Activated CD4-positive, alpha-beta T cell treated with anti-CD3 and anti-CD28 coated beads, Interleukin-2, amount 50 U/mL, for 24 hours (primary cell): ENCODE measurements around the gene RUNX2.

Source experiments
- DNase-seq, 2 donors: peaks; one replicate each; pipeline ENCODE4 v3.0.0-alpha.2; 2020; ENCODE audit warnings: low read depth in 1 of 2, low spot score in 1 of 2

RUNX2 gene

DNA sequence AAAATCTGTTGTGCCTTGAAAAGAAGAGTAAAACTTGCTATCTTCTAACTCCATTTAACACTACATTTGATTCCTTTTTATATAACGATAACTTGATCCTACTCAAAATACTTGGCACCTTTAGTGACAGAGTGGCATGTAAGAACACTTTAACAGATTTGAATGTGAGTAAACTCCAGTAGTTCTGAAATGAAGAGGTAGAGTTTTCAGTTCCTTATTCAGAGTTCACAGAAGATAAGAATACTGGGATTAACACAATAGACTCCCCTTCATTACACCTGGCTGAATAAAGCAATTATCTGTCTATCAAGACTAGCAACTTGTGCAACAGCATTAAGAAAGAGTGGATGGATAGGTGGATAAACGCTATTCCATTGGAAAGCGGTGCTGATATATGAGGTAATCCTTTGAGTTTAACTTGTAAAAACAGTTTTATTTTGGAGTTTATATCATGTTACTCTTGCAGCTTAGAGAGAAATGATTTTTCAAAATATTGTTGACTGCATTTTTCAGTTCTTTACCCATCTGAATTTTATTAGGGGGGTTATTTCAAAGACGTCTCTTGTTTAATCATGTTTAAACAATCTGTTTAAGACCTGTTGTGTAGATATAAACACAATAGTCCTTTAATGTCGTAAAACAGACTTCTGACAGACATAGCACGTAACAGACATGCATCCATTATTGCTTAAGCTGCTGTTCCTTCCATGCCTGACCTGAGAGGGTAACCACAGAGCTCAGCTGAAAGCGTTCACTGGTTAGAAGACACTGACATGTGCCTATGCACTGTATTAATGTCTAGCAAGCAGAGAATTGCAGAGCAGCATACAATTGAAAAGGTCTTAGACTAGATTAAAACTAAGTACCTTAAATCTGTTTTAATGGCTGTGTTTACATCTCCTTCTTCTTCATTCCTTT is 152.0 kb downstream of the RUNX2 start:
- no peak for DNase-seq

DNA sequence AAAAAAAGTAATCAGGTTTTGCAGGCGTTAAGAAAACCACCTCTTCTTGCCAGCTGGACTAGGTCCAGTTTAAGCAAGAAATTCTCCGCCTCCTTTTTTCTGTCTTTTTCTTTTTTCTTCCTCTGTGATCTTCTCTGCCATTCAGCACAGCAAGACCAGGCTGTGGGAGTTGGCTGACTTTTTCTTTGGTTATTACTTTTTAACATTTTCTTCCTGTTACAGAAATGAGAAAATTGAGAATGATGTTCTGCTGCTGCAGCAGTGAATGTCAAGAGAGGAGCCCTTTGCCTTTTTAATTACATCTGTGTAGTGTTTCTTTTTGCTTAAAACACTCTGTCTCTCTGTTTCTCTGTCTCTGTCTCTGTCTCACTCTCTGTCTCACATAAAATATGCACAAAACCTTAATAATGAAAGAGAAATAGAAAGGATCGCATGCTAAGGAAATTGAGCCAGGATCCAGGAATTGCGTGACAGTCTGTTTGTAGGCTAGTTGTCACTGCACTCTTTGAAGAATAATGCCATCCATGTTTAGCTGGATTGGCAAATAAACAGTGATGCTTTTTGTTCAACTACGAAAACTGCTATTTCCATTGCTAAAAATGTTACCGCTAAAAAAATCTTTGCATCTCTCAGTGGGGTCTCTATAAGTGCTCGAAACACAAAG is 152.8 kb downstream of the RUNX2 start:
- DNase-seq: no peak

DNA sequence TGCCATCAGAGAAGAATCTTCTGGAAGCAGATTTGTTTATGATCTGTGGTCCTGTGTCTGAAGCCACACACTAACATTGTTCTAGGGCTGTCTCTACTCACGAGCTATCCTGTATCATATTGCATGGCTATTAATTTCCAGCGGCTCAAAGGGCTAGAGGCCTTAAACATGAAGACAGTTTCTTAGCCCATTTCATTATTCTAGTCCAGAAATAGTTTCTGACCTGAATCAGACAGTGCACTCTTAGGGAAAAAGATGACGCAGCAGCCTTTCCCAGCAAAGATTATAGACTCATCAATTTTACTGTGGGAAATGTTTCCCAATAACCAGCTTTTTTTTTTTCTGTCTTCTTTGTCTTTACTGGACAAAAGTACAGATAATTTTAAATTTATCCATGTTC is 154.9 kb downstream of the RUNX2 start:
- DNase-seq: no peak

DNA sequence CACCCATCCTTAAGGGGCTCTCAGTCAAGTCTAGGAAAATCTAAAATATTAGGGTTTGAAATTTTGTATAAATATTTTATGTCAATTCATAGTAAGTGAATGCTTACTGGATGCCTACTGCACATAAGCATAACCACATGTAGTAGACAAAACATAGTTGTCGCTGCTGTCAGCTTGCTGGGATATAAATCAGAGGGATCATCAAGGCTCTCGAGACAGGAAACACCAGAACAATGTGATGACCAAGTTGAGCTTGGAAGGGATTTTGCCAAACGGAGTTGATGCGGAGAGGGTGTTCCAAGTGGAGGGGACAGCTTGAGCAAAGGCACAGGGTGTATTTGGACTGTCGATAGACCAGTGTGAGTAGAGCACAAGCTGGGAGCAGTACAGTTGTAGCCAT is 155.4 kb downstream of the RUNX2 start:
- no peak for DNase-seq

DNA sequence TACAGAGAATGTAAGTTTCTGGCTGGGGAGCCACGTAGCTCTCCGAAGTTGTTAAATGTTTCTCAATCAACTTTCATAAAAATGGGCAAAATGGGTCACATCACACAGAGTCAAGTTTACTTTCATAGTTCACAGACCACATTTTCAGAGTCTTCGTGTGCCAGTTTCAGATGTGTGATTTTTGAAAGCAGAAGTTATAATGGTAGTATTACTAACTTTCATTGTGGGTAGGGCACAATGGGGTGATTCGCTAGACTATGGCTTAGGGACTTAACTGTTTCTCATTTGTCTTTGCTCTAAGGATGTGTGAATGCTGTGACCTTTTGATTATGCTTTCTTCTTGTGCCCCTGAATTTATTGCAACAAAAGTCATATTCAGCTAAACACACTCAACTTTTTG is 158.6 kb downstream of the RUNX2 start:
- no peak for DNase-seq

DNA sequence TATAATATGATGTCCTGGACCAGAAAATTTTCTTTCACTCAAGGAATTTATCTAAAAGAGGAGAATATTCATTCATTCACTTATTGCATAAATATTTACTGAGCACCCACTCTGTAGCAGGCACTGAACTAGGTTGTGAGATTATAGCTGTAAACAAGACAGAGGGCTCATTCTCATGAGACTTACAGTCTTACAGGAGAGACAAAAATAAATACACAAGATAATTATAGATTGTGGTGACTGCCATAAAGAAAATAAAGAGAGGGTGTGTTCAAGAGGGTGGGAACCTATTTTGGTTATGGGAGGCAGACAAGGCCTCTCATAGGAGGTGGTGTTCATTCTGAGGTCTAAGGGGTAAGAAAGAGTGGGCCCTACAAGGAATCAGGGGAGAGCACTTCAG is 159.5 kb downstream of the RUNX2 start:
- no peak for DNase-seq

DNA sequence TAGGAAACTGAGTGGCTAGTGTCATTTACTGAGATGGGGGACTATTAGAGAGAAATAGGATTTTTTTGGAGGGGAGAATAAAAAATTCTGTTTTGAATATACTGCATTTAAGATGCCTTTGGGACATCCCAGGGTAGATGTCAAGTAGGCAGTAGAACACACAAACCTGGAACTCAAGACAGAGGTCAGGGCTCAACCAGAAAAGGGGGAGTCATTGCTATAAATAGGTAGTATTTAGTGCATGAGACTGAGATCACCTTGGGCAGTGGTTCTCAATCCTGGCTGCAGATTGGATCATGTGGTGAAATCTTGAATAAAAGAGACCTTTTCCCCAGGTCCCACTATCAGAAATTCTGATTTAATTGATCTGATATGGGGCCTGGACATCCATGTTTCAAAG is 160.1 kb downstream of the RUNX2 start:
- no peak for DNase-seq

DNA sequence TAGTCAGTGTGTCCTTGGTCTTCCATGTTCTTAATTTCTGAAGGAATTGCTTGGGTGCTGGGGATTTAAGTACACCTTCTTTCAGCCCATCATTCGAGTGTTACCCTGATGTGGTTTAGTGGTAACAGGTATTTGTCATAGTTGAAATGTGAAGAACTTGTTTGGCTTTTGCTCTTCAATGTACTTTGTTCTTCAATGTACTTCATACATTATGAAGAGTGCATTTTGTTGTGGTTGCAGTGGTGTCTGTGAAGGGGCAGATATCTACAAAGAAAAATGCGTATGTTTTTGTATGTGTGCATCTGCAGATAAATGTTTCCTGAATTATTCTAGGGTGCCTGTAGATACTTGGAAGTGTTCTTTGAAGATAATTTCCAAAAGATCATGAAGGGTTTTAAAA is 160.8 kb downstream of the RUNX2 start:
- DNase-seq: no peak

DNA sequence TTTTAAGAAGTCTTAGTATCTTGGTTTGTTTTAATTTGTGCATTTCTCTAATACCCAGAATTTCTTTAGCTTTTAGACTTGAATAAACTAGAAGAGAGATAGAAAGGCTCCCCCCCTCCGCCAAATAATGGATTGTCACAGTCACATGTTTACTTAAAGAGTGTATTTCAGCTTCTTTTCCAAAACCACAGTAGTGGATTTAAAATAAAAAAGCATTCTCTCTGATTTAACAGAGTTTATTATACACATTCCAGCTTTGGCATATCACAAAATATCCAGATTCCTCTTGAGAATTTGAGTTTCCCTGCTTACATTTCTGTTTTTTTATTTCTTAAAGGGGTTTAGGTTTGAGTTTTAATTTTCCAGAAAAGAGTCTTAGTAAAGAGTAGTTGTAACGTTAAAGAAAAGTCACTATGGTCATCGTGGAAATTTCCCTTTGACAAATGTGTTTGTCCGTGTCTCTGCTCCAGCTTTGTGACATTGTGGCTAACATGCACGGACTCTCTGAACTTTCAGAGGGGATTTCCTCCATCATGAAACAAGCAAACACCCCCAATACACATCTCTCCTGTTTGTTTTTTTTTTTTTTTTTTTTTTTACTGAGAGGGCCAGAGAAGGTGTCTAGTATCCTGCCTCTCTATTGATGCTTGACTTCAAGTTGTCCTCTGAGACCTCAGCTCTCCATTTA is 163.1 kb downstream of the RUNX2 start:
- no peak for DNase-seq

DNA sequence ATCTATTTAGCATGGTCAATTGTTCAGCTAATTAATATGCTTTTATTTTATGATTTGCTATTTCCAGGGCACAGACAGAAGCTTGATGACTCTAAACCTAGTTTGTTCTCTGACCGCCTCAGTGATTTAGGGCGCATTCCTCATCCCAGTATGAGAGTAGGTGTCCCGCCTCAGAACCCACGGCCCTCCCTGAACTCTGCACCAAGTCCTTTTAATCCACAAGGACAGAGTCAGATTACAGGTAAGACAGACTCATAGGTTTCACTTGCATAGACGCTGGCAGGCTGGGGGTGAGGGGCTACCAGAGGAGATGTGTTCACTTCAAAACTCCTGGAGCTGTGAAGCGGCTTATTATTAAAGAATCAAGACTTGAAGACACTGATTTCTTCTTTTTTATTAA is 163.7 kb downstream of the RUNX2 start:
- no peak for DNase-seq

DNA sequence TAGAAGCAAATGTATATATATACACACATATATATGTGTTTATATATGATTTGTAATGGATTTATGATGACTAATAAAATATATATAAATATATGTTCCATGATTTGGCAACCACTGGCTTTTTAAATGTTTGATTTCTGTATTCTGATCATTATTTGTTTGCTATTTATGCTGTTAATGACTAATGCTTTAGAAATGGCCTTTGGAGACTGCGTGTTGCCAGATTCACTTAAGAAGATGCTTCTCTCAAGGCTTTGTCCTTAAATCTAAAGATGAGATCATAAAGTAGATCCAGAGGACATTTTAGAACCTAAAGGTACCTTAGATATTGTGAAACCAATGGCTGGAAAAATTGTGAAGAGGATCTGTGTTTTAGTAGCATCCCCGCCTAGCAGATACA is 165.6 kb downstream of the RUNX2 start:
- DNase-seq: no peak

DNA sequence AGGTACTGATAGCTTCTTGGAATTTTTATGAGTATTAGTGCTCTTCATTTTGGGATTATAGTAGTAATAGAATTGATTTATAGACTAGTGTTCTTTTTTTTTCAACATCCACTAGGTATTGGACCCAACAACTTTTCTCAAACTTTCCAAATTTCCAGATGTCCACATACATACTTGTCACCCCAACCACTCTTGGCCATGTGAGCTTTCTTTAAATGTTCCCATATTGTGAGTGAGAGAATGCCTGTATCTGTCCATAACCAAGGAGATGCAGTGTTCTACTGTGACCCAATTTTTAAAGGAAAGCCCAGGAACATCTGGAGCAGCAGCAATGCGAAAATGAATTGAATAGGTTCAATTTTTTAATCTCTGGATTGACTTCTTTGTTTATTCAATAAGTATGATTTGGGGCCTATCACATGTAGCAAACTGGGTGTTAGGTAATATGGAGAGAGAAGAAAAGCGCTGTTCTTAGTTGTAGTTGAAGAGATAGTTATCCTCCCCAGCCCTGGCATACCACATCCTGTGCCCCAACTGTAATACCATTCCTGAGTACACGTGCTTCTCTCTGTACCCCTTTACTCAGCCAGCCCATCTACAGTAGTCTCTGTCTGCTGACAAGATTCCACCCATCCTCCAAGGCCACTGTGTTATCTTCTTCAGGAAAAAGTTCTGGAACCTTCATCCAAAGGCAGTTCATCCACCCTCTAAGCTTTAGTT is 166.4 kb downstream of the RUNX2 start:
- DNase-seq: no peak

DNA sequence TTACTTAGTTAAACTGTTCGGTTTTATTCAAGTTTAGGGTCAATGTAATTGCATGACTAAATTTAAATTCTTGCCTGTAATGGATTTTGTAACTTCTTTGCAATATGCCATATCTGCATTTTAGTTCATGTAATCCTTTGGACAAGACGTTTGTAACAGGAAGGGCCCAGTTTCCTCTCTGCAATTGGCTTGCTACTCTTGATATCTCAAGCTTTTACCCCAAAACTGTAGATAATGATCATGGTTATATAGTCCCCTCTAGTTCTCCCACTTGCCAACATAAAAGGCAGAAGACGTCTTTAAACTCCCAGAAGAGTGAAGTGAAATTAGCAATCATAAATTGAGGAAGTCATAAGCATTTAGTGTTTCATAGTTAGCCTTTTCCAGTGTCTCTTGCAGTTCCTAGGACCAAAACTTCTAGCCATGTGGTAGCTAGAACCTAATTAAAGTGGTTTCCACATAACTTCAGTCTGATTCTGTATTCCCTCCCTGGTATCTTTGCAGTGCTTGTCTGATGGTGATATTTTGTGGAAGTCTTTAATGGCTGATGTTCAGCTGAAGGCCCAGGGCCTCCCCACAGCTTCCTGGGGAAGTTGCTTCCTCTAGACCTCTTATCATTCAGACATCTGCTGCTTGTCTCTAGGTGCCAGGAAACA is 167.4 kb downstream of the RUNX2 start:
- no peak for DNase-seq

DNA sequence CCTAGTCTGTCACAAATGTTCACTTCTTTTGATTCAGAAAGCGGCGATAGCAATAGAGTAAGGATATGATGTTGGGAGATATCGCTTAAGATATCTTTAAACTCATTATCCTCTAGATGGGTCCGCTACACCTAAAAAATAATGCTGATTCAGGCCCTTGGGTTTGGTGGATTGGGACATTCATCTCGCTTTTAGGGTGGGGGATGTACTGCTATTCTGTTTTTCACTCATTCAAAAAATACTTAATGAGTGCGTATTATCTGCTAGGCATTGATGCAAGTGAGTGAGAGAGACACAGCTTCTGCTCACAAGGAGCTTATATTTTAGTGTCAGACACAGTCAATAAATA is 167.9 kb downstream of the RUNX2 start:
- no peak for DNase-seq

DNA sequence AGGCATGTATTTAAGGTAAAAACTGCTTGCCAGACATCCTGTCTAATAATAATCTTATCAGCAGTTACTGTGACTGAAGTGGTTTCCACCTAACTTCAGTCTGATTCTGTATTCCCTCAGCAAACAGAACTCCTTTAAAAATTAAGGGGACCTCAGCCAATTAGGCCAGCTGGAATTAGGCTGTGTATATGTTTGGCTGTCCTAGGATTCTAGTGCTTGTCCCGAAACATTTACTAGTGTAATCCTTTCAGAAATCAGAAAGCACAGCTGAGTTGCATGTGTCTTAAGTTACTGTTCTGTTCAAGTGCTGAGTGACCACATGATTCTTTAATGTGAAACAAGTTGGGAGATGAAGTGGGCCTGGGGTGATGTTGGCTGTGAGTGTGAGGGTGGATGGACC is 170.5 kb downstream of the RUNX2 start:
- no peak for DNase-seq

DNA sequence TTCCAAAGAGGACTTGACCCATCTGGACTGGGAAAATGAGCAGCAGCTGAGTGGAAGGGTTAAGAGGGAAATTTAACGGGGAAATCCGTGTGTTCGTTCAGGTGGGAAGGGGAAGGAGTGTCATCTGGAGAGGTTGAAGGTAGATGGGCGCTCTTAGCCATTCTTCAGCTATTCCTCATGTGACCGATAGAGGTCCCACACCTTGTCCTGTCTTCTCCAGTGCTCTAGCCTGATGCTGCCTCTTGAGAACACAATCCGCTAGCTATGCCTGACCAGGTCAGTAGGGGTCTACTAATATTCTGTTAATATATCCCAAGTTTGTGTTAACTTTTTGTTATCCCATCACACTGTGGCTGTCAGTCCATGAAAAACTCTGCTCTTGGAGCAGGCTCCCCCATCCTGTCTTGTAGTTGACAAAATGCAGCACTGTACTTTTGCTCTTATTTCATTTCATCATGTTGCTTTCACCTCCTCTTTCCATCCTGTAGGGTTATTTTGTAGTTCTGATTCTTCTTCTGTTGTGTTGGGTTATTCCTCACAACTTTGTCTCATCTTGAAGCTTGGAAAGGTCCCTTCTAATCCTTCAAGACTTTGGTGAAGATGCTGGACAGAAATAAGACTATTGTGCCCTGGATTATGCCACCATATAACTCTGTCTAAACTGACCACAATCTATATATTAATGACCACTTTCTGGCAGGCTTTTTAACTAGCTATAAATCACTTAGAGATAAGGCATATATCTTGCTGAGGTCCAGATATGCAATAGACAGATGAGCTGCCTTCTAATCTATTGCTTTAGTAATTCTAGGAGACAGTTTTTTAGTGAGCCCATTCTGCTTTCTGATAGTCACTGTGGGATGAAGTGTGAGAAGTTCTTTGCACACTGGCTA is 173.0 kb downstream of the RUNX2 start:
- DNase-seq: no peak

DNA sequence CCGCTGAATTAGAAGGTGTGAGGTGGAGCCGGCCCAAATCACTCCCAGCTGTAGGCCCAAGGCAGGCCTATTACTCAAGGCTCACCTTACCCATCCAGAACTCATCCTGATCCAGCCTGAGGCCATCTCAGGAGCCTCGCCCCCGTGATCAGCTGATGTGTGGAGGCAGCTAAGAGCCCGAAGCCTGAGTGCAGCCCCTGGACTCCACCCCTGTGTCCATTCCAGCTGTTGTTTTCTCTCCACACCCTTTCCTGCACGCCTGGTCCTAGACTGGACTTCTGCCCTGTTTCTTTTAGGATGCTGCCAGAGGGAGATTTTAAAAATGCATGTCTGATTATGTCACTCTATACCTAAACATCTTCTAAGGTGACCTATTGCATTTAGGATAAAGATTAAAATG is 174.3 kb downstream of the RUNX2 start:
- DNase-seq: no peak

DNA sequence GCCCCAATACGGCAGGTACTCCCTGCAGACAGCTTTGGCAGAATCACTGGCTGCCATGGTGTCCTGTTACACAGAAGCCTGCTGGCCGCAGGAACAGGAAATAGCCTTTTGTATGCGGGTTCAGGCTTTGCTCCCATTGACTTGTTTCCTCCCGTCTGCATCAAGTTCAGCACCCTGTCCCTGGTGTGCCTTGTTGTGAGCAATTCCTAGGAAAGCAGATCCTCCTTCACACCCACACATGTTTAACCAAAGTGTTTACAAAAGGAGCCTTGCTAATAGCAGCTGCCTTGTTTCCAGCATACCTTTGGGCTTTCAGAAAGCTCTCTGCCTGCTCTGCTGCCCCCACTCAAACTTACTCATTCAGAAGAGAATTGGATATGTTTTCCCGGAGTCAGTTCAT is 176.8 kb downstream of the RUNX2 start:
- DNase-seq: no peak

DNA sequence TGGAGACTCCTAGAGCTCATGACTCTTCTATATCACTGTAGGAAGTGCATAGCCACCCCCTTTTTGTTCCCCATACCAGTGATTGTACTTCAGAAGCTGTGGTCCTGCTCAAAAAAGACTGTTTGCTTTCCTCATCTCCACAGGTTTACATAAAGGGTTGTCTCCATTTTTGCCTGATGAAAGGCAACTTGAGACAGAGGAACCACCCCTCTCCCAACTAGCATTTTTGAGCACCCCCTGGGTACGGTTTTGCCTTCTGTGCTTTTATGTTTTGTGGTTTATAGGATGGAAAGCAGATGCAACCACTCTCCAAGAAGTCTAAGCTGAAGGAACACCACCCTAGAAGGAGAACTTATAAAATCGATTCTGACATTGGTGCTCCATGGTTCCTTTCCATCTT is 177.3 kb downstream of the RUNX2 start:
- DNase-seq: no peak

DNA sequence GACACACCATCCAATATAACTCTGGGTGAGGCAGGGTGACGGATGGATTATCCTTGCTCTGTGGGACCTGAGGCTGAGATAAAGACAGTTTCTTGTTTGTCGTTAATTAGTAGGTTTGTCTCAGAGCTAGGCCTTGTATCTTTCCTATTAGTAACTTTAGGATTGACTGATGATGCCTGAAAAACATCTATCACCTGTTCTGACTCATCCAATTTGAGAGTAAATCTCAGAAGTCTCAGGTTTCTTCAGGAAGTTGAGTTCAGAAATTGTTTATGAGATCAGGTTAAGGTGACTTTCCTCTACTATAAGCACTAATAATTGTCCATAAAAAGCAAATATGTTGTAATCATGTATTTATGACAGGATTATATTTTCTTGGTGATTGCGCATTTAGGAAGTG is 179.1 kb downstream of the RUNX2 start:
- no peak for DNase-seq
